WTC11 (cell line): Measurements from ENCODE around the gene ZNF689. TPM values are rescaled to one million over a fixed set of nuclear protein-coding genes. Genes with fewer than 3 reads are reported as not detected.

ENCODE experiments used
- ATAC-seq: fragments of 200-7000 bp; cut with Tn5 transposase; 2 replicates; pipeline ENCODE4 v1.10.0; 2021; ENCODE audit warnings: mild to moderate bottlenecking, moderate library complexity
- CTCF ChIA-PET: fragments of 300-600 bp; sonication (Branson Sonifier 250); formaldehyde crosslinking; loops from one replicate; lab custom pipeline; 2021; ENCODE audit warnings: antibody characterized with exemption; lab: Charles Lee
- POLR2A ChIA-PET: fragments of 350-600 bp; sonication (Branson Sonifier 250); formaldehyde crosslinking; loops from one replicate; lab custom pipeline; 2021; ENCODE audit warnings: antibody characterized with exemption; lab: Charles Lee
- DNase-seq: peaks from one replicate; pipeline ENCODE4 v3.0.0; 2021; ENCODE audit warnings: low spot score
- H3K27ac Mint-ChIP-seq: 2 replicates; pipeline ENCODE4 v1.8.0; 2021; ENCODE audit warnings: mixed read lengths
- H3K27me3 Mint-ChIP-seq: 2 replicates; pipeline ENCODE4 v1.8.0; 2021; ENCODE audit warnings: low read depth, mild to moderate bottlenecking, moderate library complexity, mixed read lengths
- H3K36me3 Mint-ChIP-seq: 2 replicates; pipeline ENCODE4 v1.8.0; 2021; ENCODE audit warnings: mixed read lengths
- H3K4me1 Mint-ChIP-seq: 2 replicates; pipeline ENCODE4 v1.8.0; 2022; ENCODE audit warnings: mixed read lengths
- H3K4me3 Mint-ChIP-seq: 2 replicates; pipeline ENCODE4 v1.8.0; 2021; ENCODE audit warnings: mild to moderate bottlenecking, moderate library complexity, mixed read lengths
- H3K9me3 Mint-ChIP-seq: 2 replicates; pipeline ENCODE4 v1.8.0; 2021; ENCODE audit warnings: mixed read lengths
- ATF6 ChIP-seq: sonication (generic); formaldehyde crosslinking; IDR thresholded peaks from 2 replicates; pipeline ENCODE4 v1.8.1; 2023; ENCODE audit warnings: mild to moderate bottlenecking, missing genetic modification reagents
- E2F4 ChIP-seq: sonication (generic); formaldehyde crosslinking; IDR thresholded peaks from 2 replicates; pipeline ENCODE4 v1.8.1; 2022; ENCODE audit warnings: low read depth, mild to moderate bottlenecking, moderate library complexity, missing genetic modification reagents, borderline replicate concordance
- ETV6 ChIP-seq: sonication (generic); formaldehyde crosslinking; IDR thresholded peaks from 2 replicates; pipeline ENCODE4 v1.8.1; 2022; ENCODE audit warnings: mild to moderate bottlenecking, missing genetic modification reagents
- FOXP4 ChIP-seq: sonication (generic); formaldehyde crosslinking; IDR thresholded peaks from 2 replicates; pipeline ENCODE4 v1.8.0; 2022; ENCODE audit warnings: mild to moderate bottlenecking, missing genetic modification reagents
- GABPB1 ChIP-seq: sonication (generic); formaldehyde crosslinking; IDR thresholded peaks from 2 replicates; pipeline ENCODE4 v1.8.1; 2023; ENCODE audit warnings: mild to moderate bottlenecking, missing genetic modification reagents
- HMGA2 ChIP-seq: fragments of 250-450 bp; sonication (Bioruptor Pico); IDR thresholded peaks from 2 replicates; pipeline ENCODE4 v1.4.0; 2021; ENCODE audit warnings: mild to moderate bottlenecking, moderate library complexity
- MAX ChIP-seq: sonication (generic); formaldehyde crosslinking; IDR thresholded peaks from 2 replicates; pipeline ENCODE4 v1.8.0; 2022; ENCODE audit warnings: mild to moderate bottlenecking, missing genetic modification reagents
- MYBL2 ChIP-seq: sonication (generic); formaldehyde crosslinking; IDR thresholded peaks from 2 replicates; pipeline ENCODE4 v1.8.1; 2023; ENCODE audit warnings: mild to moderate bottlenecking, moderate library complexity, missing genetic modification reagents
- NR2C2 ChIP-seq: sonication (generic); formaldehyde crosslinking; IDR thresholded peaks from 2 replicates; pipeline ENCODE4 v1.8.0; 2022; ENCODE audit warnings: mild to moderate bottlenecking, missing genetic modification reagents
- OVOL2 ChIP-seq: fragments of 250-450 bp; sonication (Bioruptor Pico); IDR thresholded peaks from 2 replicates; pipeline ENCODE4 v1.9.0; 2021; ENCODE audit warnings: mild to moderate bottlenecking, borderline replicate concordance
- PRDM15 ChIP-seq: sonication (generic); formaldehyde crosslinking; IDR thresholded peaks from 2 replicates; pipeline ENCODE4 v1.8.0; 2022; ENCODE audit warnings: missing genetic modification reagents
- SMAD3 ChIP-seq: sonication (generic); formaldehyde crosslinking; IDR thresholded peaks from 2 replicates; pipeline ENCODE4 v1.8.0; 2022; ENCODE audit warnings: missing genetic modification reagents, mild to moderate bottlenecking, borderline replicate concordance
- TCF7 ChIP-seq: sonication (generic); formaldehyde crosslinking; IDR thresholded peaks from 2 replicates; pipeline ENCODE4 v1.8.0; 2022; ENCODE audit warnings: mild to moderate bottlenecking, low read depth, missing genetic modification reagents, moderate library complexity
- TEAD4 ChIP-seq: sonication (generic); formaldehyde crosslinking; IDR thresholded peaks from 2 replicates; pipeline ENCODE4 v1.8.0; 2022; ENCODE audit warnings: mild to moderate bottlenecking, missing genetic modification reagents
- USF1 ChIP-seq: sonication (generic); formaldehyde crosslinking; IDR thresholded peaks from 2 replicates; pipeline ENCODE4 v1.8.0; 2022; ENCODE audit warnings: mild to moderate bottlenecking, missing genetic modification reagents
- ZNF121 ChIP-seq: sonication (generic); formaldehyde crosslinking; IDR thresholded peaks from 2 replicates; pipeline ENCODE4 v1.8.0; 2023; ENCODE audit warnings: missing genetic modification reagents
- ZNF138 ChIP-seq: sonication (generic); formaldehyde crosslinking; conservative IDR thresholded peaks from 2 replicates; pipeline ENCODE4 v1.8.1; 2022; ENCODE audit warnings: mild to moderate bottlenecking, moderate library complexity, missing genetic modification reagents
- ZNF317 ChIP-seq: sonication (generic); formaldehyde crosslinking; IDR thresholded peaks from 2 replicates; pipeline ENCODE4 v1.8.1; 2023; ENCODE audit warnings: low read depth, mild to moderate bottlenecking, moderate library complexity, missing genetic modification reagents, borderline replicate concordance
- ZNF423 ChIP-seq: fragments of 250-450 bp; sonication (Bioruptor Pico); IDR thresholded peaks from 2 replicates; pipeline ENCODE4 v2.1.2; 2022; ENCODE audit warnings: mild to moderate bottlenecking, moderate library complexity
- ZNF671 ChIP-seq: fragments of 250-450 bp; sonication (Bioruptor Pico); IDR thresholded peaks from 2 replicates; pipeline ENCODE4 v1.8.0; 2021; ENCODE audit warnings: mild to moderate bottlenecking
- total RNA-seq: library from RNA; stranded (reverse); gene quantifications from 3 replicates; pipeline ENCODE4 v1.2.3, GENCODE V29; 2021

ZNF689 gene
- total RNA-seq, 1 experiment from 2014 or later: 13.2 TPM

GRCh38 chr16:30620169-30620568 lies 10.0 kb upstream of the ZNF689 start:
- Mint-ChIP-seq H3K36me3 (no peaks in the 10 kb centered on the region), H3K9me3 (no peaks in the 10 kb centered on the region), H3K27me3 (peaks cover 55% of the 10 kb centered on the region), H3K27ac (no peak overlapping the region), H3K4me1 (0 out of 2 replicates have a peak, but pooled peaks cover 3% of the 10 kb centered on the region), H3K4me3 (no peak overlapping the region)
- DNase-seq (no peak), ATAC-seq (no peak)
- ChIA-PET CTCF (interaction anchor here (1.0 to 3.6 kb wide), 2 partner anchors 190 to 211 kb away, joined by 3 to 16 read pairs; partner anchors contain the start of gene DCTPP1), POLR2A (no interaction called here)
- TF ChIP-seq ZNF121 (CRISPR knock-in tag) (no peak), NR2C2 (CRISPR knock-in tag) (no peak), PRDM15 (no peak), TCF7 (CRISPR knock-in tag) (no peak), ETV6 (no peak), USF1 (no peak), OVOL2 (CRISPR knock-in tag) (no peak), FOXP4 (CRISPR knock-in tag) (no peak), MYBL2 (CRISPR knock-in tag) (no peak), MAX (CRISPR knock-in tag) (no peak)

- ChIA-PET POLR2A (interaction anchor here (0.6 kb wide), 1 partner anchor 123 kb away, joined by 3 read pairs; no protein-coding TSS in a partner anchor), CTCF (interaction anchor here (1.0 to 3.6 kb wide), 2 partner anchors 190 to 210 kb away, joined by 3 to 16 read pairs; partner anchors contain the start of gene DCTPP1)
- peaks cover 50% of the 10 kb centered on the region for H3K27me3 Mint-ChIP-seq
- 0 out of 2 replicates have a peak, but pooled peaks cover 3% of the 10 kb centered on the region for H3K4me1 Mint-ChIP-seq
- no peak for DNase-seq
- no peaks in the 10 kb centered on the region for H3K9me3 Mint-ChIP-seq
- no peak for ATAC-seq
- H3K4me3 Mint-ChIP-seq: no peak overlapping the region
- H3K36me3 Mint-ChIP-seq: no peaks in the 10 kb centered on the region
- H3K27ac Mint-ChIP-seq: no peak overlapping the region
- TF ChIP-seq TEAD4 (no peak), ZNF317 (CRISPR knock-in tag) (no peak), ZNF121 (CRISPR knock-in tag) (no peak), PRDM15 (no peak), ATF6 (CRISPR knock-in tag) (no peak), GABPB1 (CRISPR knock-in tag) (no peak), E2F4 (CRISPR knock-in tag) (no peak), ZNF138 (CRISPR knock-in tag) (no peak), SMAD3 (no peak), HMGA2 (CRISPR knock-in tag) (no peak), ZNF671 (no peak), ZNF423 (CRISPR knock-in tag) (no peak)
Observed at GRCh38 chr16:30619638-30620037, 9.4 kb upstream of the ZNF689 start.
